GM19238 (cell line): Measurements from ENCODE around the gene SGK1.
"Not testable (repeated sequence)": the region's sequence is repeated elsewhere in the genome, so short reads cannot be mapped to it uniquely, and the experiment has no call there.

ENCODE experiments used
- DNase-seq: peaks from one replicate; pipeline ENCODE4 v3.0.0; 2011; ENCODE audit warnings: low spot score; ENCODE audit not compliant: insufficient read length

Gene SGK1

DNA sequence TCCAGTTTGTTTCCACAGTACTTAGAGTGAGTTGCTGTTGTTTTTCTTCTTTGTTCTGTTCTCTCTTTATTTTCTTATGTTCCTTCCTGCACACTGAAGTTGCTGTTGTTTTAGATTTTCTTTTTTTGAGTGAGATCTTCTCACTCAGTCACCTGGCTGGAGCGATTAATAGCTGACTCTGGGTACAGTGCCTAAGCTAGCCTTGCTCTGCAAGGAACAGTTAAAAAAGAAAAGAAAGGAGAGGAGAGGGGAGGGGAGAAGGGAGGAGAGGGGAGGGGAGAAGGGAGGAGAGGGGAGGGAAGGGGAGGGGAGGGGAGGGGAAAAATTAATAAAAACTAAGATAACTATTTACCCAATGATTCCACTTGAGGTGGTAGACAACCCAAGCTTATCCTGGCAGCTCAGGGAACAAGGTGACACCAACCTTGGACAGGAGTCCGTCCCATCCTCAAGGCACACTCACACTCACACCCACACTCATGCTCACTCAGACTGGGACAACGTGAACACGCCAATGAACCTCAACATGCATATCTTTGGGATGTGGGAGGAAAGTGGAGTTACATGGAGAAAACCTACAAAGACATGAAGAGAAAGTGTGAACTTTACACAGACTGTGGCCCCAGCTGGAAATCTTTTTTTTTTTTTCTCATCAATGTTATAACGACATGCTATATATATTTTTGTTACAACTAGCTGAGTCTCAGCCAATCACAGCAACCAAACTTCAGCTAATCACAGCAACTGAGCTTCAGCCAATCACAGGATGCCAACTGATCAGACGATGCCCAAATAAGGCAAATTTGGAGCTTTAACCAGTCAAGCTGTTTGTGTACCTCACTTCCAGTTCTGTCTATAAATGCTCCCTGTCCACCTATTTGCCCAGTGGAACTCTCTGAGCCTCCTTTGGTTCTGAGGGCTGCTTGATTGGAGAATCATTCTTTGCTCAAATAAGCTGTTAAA is 124.1 kb downstream of the SGK1 start:
- no peak for DNase-seq

DNA sequence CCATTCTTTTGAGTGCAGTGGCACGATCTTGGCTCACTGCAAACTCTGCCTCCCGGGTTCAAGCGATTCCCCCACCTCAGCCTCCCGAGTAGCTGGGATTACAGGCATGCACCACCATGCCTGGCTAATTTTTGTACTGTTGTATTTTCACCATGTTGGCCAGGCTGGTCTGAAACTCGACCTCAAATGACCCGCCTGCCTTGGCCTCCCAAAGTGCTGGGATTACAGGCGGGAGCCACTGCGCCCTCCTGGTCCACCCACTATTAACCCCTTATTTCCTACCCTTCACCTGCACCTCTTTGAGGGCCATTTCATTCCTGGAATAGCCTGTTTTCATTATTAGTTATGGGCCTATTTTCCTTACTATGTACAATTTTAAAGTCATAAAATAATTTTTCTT is 125.3 kb downstream of the SGK1 start:
- DNase-seq = not testable (repeated sequence)

DNA sequence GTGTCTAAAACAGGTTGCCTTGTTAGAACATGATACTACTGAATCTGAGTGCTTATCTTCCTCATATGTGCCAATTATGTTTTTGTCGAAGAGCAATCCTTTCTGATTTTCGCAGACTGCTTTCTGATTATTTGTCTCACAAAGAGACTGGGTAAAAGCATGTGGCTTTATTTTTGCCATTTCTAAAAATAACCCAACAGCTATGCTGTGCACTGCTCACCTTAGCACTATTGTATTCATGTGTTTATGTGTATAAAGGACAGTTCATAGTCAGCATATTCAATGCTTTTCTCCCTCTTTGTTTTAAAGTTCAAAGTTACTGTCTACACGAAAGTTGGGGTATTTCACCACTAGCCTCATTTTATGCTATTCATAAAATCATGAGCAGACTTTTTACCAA is 127.0 kb downstream of the SGK1 start:
- DNase-seq = no peak

DNA sequence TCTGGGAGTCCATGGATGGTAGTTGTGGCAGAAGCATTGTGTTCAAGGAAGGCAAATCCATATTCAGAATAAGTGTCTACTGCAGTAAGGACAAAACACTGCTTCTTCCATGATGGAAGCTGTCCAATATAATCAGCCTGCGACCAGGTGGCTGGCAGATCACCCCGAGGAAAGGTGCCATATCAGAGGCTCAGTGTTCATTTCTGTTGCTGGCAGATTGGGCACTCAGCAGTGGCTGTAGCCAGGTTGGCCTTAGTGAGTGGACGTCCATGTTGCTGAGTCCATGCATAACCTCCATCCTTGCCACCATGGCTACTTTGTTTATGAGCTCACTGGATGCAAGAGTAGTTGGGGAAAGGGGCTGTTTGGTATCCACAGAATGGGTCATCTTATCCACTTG is 130.2 kb downstream of the SGK1 start:
- DNase-seq = no peak

DNA sequence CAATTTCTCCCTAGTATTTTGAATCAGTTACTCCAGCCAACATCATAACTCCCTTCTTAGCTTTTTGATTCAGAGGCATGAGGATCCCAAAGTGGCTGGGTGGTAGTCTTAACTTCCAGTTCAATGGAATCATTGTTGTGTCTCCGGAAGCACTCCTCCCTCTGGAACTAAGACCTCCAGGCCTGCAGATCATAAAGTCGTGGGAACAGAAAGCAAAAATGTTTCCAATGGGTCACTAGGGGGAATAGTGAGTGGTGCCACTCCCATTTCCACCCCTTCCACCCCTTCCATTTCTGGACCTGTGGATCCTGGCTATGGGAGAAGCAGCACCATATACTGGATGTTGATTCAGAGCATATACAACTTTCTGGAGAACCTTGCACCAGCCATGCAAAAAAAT is 130.8 kb downstream of the SGK1 start:
- DNase-seq = no peak

DNA sequence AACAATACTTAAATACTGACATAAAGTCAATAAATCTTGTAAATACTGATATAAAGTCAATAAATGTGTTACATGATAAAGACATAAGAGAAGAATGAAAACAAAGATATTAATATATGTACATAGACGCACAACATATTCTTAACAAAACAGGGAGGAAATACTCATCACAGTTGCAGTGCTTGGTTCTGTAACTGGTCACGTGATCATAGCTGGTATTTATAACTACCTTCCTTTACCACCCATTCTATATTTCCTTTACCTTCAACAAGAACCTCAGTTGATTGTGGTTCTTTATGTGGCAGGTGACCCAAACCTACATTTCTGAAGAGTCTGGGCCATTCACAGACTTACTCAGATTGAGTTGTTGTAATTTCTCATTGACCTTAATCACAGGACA is 131.6 kb downstream of the SGK1 start:
- DNase-seq = no peak

DNA sequence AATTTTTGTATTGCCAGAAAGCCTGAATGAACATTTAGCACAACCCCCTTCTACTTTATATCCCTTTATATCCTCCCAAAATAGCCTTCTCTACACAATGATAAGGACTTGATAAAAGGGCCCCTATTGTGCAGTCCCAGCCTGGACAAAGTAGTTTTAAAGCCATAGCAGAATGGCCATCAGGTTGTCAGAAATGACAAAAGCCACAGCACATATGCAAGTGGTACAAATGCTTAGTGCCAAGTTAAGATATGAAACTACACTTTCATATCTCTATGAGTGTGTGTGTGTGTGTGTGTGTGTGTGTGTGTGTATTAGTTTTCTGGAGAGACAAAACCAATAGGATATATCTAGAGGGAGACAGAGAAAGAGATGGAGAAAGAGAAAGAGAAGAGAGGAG is 132.6 kb downstream of the SGK1 start:
- no peak for DNase-seq

DNA sequence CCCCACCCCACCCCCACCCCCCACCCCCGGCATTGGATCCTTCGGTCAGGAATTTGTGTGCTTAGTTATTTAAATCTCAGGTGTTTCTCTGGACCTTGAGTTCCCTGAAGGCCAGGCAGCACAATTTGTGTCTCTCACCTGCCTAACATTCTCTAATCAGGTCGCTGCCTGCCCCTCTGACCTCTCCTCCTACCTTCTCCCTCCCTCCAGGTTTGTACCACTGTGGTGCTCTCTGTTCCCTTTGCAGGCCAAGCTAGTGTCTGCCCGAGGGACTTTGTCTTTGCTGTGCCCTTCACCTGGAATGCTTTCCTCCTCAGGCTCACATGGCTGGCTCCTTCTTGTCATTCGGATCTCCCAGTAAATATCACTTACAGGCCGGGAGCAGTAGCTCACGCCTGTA is 134.1 kb downstream of the SGK1 start:
- DNase-seq = no peak

DNA sequence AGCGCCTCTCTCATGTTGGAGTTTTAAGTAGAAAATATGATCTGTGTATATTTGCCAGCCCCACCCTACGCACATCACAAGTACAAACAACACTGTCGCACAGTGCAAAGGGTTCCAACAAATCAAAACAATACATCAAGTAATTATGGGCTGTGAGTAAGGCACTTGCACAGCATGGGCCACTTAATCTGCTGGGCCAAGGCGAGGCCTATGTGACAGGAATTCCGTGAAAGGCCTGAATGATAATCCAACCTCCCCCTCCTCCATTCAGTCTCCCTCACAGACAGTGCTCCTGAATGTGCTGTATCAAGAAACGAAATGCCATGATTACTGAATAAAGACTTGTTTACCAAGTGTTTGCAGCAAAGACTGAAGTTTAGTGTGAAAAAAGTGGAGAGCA is 135.4 kb downstream of the SGK1 start:
- DNase-seq = no peak

DNA sequence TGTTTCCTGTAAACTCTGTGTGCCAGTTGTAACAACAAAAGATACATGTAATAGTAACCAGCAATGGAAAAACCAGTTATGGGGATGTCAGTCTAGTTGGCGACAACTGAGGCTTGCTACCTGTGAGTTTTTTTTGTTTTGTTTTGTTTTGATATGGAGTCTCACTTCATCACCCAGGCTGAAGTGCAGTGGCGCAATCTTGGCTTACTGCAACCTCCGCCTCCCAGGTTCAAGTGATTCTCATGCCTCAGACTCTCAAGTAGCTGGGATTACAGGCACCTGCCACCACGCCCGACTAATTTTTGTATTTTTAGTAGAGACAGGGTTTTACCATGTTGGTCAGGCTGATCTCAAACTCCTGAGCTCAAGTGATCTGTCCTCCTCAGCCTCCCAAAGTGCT is 136.2 kb downstream of the SGK1 start:
- DNase-seq = not testable (repeated sequence)

DNA sequence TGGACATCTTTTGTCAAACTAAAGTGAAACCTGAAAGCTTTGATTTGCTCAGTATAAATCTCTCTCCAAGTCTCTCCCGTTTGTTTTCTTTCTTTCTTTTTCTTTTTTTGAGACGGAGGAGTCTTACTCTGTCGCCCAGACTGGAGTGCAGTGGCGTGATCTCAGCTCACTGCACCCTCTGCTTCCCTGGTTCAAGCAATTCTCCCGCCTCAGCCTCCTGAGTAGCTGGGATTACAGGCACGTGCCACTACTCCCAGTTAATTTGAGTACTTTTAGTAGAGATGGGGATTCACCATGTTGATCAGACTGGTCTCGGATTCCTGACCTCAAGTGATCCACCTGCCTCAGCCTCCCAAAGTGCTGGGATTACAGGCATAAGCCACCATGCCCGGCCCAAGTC is 136.7 kb downstream of the SGK1 start:
- DNase-seq = not testable (repeated sequence)

DNA sequence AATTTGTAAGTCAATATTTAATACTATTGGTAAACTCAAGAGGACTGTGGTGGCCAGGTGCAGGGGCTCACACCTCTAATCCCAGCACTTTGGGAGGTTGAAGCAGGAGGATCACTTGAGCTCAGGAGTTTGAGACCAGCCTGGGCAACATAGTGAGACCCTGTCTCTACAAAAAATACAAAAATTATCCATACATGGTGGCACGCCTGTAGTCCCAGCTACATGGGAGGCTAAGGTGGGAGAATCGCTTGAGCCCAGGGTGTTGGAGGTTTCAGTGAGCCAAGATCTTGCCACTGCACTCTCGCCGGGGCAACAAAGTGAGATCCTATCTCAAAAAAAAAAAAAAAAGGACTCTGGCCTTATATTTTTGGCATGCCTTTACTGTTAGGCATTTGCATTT is 137.4 kb downstream of the SGK1 start:
- DNase-seq = not testable (repeated sequence)

DNA sequence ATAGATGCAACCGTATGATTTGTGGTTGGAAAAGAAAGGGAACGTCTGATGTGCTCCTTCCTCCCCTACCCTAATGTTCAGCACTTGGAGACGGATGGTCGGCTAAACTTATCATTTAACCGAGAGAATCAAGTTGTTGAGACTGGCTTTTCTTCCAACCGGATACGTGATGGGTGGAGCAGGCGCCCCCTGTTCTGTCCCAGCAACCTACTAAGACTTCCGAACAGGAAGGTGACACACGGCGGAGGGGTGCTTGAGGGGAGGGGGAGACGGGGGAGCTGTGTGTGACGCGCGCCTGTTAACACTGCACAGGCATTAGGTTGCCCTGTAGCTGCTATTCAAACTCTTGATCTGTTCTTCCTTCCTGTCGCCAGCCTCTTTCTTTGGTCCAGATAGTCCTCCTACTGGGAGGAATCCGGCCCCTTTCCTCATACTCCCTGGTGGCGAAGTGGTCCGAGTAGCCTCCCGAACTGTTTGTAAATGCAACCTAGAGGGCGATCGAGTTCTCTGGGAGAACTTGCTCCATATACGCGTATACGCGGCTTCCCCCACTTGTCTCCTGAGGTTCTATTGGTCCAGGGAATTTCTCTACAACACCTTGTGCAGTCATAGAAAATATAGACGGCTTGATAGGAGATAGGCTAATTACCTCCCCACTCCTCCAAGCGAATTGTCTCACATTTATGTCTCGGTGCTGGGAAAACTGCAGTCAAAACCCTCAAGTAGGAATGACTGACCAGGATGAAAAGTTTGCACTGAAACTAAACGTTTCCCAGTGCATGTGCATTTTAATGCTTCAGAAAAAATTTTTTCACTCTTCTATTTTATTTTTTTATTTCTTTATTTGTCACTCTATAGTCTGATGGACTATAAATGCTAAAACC is 139.5 kb downstream of the SGK1 start:
- peak; percentile 23 for DNase-seq

DNA sequence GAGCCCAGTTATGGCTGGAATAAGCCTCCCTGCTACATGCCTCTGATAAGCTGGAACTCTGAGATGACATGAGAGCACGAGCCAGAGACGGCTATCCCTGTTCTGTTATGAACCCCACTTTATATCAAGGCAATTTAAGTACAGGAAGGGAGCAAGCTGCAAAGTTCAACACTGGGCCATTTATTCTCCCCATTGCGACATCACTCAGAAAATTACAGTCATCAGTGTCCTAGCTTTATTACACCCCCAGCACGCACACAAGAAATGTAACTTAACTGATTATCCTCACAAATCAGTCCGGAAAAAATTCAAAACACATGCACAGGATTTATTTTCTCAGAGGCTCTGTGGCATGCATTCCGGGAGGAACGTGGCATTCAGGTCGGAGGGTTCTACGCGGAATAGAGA is 140.2 kb downstream of the SGK1 start:
- DNase-seq = no peak

DNA sequence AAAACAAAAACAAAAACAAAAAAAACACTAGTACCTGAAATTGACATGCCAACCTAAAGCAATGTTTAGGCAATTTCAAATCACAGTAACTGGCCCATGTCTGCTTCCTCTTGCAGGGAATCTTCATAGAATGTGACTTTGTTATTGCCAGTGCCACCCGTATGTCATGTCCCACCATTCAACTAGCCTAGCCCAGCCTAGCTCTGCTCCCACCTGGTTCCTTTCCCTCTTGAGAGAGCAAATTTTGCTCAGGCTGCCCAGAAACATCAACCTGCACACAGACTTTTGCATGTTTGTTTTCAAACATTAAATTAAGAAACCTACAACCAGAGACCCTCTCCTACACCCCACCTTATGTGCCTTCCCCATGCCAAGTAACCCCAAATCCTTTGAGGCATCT is 140.7 kb downstream of the SGK1 start:
- DNase-seq = no peak

DNA sequence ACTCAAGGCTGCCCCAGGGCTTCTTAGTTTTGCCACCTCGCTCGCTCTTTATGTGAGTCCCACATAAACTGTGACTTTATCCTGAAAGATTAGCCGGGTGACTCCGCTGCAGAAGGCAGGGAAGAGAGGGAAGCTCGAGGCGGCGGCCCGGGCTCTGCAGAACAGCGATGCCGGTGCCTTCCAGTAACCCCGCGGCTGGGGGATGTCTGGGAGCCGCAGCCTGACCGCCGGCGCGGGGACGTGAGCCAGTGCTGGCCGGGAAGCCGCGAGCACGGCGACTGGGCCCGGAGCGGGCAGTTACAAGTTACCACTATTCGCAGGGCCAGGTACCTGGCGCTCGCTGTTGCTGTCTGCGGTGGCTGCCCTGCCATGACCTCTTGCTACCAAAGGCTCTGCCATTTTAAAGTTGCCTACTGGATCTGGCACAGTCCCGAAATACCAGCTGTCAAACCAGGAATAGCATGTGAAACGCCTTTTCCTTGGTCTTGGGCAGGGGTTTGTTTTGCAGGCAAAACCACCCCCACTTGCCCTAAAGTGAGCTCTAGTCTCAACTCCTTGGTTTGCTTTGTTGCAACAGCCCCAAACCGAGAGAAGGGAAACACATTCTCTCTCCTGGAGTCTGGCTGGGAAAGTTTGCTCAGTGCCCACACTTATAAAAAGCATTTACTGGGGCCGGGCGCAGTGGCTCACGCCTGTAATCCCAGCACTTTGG is 141.5 kb downstream of the SGK1 start:
- no peak for DNase-seq

DNA sequence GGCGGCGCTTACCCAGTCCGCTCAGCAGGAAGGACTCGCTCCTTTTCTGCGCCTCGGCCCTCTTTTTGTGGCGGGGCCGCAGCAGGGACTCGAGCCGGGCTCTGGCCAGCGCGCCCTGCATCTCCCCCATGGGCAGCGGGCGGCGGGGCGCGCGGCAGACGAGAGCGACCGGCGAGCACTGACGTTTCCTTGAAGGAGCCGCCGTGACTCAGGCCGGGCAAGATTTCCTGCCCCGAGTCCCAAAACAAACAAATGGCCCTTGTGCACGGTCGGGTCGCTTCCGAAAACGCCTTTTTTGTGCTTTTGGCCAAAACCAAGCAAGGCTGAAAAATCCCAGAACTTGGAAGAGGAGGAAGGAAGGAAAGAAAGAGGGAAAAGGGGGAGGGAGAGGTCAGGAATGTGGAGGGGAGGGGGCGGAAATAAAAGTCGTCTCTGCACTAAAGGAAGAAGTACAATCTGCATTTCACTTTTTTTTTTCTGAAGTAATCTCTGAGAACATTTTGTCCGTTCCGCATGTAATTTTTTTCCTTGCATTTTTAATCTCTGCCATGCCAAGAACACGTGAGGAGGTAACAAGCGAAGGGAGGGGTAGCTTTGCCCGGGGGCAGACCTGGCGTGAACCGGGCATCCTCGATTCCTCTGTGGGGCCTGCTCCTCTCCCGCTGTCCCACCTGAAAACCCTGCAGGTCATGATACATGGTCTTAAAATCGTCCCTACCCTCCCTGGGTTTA is 142.2 kb downstream of the SGK1 start:
- no peak for DNase-seq

DNA sequence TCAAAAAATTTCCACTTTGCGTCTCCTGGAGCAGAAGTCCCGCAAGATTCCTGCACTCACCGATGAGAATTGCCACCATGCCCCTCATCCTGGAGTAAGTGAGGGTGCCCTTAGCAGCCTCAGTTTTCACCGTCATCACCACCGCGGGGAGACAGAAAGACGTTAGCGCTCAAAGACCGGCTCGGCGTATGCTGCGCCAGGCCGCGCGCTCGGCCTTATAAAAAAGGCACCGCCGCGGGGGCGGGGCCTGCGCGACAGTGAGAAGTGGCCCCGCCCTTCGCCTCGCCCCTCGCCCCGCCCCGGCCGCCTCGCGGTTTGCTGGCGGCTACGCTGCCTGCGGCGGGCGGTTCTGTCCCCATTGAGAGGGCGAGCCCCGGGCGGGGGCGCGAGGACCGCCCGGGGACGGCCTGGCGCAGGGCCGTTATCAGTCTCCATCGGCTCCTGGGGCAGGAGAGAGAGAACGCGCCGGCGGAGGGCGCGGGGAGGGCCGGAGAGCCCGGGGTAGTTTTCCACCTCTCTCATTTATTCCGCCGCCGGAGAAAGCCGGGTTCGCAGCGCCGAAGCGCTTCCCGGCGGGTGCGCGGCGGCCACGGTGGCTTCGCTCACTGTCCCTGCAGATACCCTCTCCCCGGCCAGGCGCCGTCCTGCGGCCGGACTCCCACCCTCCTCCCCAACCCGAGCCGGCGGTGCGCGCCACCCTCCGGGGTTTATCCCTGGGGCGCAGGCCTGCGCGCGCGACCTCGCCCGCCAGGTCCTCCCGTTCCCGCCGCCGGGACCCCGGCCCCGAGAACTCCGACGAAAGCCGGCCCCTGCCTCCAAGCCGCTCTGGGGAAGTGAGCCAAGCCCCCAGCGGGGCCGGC is 143.0 kb downstream of the SGK1 start:
- peak; percentile 68 for DNase-seq

DNA sequence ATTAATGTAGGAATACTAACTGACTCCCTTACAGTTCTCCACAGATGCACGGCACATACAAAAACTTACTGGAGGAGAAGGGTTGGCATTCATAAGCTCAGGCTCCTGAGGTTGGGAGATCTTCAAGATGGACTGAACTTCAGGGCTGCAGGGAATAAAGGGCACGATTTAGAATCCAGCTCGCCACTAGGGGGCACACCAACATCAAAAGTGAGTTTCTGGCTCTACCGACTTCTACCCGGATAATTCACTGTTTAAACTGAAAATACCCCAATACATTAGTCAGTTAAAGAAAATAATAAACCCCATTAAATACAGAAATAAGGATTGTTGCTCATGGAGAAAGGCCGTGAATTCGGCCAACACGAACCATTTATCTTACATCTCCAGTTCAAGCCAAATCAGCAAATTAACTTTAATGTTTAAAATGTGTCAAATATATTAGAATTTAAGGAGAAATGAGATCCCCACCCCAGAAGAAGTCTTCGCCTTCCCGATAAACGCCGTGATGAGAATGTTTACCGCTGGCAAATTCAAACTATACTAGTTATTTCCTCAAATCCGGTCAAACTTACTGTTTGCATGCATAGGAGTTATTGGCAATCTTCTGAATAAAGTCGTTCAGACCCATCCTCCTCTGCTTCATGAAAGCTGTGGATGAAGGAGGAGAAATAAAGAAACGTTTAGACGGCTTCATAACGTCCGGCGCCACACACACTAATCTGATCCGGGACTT is 143.8 kb downstream of the SGK1 start:
- DNase-seq = peak; percentile 17
